K562 (cell line): ENCODE data around the gene MYL5. TPM values are rescaled to one million over a fixed set of nuclear protein-coding genes. Genes with fewer than 3 reads are reported as not detected.

Experiments
- ATAC-seq: fragments of 200-7000 bp; cut with Tn5 transposase; 3 replicates; pipeline ENCODE4 v1.9.1; 2020; ENCODE audit warnings: moderate library complexity
- BruUV-seq: library from RNA; stranded (reverse); fragments of 400-500 nt; replicated peaks from 2 replicates; lab custom pipeline; 2021; lab: Mats Ljungman, UMichigan
- CTCF ChIA-PET: fragments of 300-600 bp; formaldehyde crosslinking; extraction: SDS; loops from one replicate; lab custom pipeline; 2021; ENCODE audit warnings: low intra/inter-chr PET ratio; lab: Yijun Ruan, JAX
- POLR2A ChIA-PET: fragments of 300-600, 350-650 bp; sonication (Branson Sonifier 250); formaldehyde crosslinking; extraction: SDS; loops from one replicate; lab custom pipeline; 2021; ENCODE audit warnings: antibody characterized with exemption, inconsistent platforms; lab: Yijun Ruan, JAX
- DNase-seq, 4 experiments: peaks; one replicate each; pipeline versions ENCODE4 v3.0.0 to v3.0.0-alpha.2; 2011 to 2018; ENCODE audit warnings: low spot score in 3 of 4, mixed read lengths in 3 of 4; ENCODE audit errors: extremely low read depth in 1 of 4
- FAIRE-seq: peaks from 2 replicates; lab custom pipeline; 2011; peaks lifted over from hg19 to GRCh38; lab: Jason Lieb, UNC
- H2AFZ ChIP-seq: 2 replicates; pipeline ENCODE4 v1.6.0; 2011; ENCODE audit warnings: low read depth, low read length, control low read depth, inconsistent platforms
- H3K27ac ChIP-seq: fragments of 200-600 bp; 3 replicates; pipeline ENCODE4 v1.8.0; 2011; ENCODE audit warnings: low read depth, mild to moderate bottlenecking, control low read depth, inconsistent platforms, low read length, moderate library complexity, mixed read lengths; ENCODE audit errors: extremely low read depth
- H3K27me3 ChIP-seq, 2 experiments: fragments of 300-600 bp in 1 of 2; 2 replicates in 1 of 2; 3 replicates in 1 of 2; pipeline versions ENCODE4 v1.6.0 to v1.8.0; 2011; ENCODE audit warnings: inconsistent platforms in 2 of 2, low read length in 2 of 2, mild to moderate bottlenecking in 1 of 2, mixed read lengths in 1 of 2, moderate library complexity in 1 of 2; ENCODE audit not compliant: control insufficient read depth in 2 of 2, insufficient read depth in 2 of 2
- H3K36me3 ChIP-seq: fragments of 300-600 bp; 3 replicates; pipeline ENCODE4 v1.8.0; 2011; ENCODE audit warnings: mild to moderate bottlenecking, low read length, inconsistent platforms; ENCODE audit not compliant: control insufficient read depth, insufficient read depth
- H3K4me1 ChIP-seq, 2 experiments: fragments of 200-600 bp in 1 of 2; replicated peaks in 1 of 2; 2 replicates in 1 of 2; 3 replicates in 1 of 2; pipeline versions ENCODE4 v1.5.1 to v1.8.0; 2011; ENCODE audit warnings: inconsistent platforms in 2 of 2, low read length in 2 of 2, mild to moderate bottlenecking in 1 of 2, mixed read lengths in 1 of 2, moderate library complexity in 1 of 2; ENCODE audit not compliant: control insufficient read depth in 2 of 2, insufficient read depth in 2 of 2
- H3K4me2 ChIP-seq: 2 replicates; pipeline ENCODE4 v1.6.1; 2011; ENCODE audit warnings: low read length, control low read depth, inconsistent platforms, mixed read lengths; ENCODE audit not compliant: insufficient read depth
- H3K4me3 ChIP-seq: fragments of 200-600 bp; sonication (generic), shearing (Covaris generic); 2 replicates; pipeline ENCODE4 v1.5.1; 2016; ENCODE audit warnings: control low read depth, inconsistent platforms
- H3K79me2 ChIP-seq: fragments of 200-600 bp; 3 replicates; pipeline ENCODE4 v1.8.0; 2011; ENCODE audit warnings: low read length, inconsistent platforms; ENCODE audit not compliant: control insufficient read depth, insufficient read depth
- H3K9ac ChIP-seq, 2 experiments: 2 replicates each; pipeline versions ENCODE4 v1.6.0 to v1.6.1; 2011; ENCODE audit warnings: low read depth in 2 of 2, low read length in 2 of 2, control low read depth in 1 of 2, inconsistent platforms in 1 of 2, mild to moderate bottlenecking in 1 of 2, mixed read lengths in 1 of 2; ENCODE audit not compliant: insufficient read depth in 1 of 2
- H3K9me1 ChIP-seq: one replicate; pipeline ENCODE4 v1.6.0; 2011; ENCODE audit warnings: inconsistent platforms, mild to moderate bottlenecking, low read length, moderate library complexity; ENCODE audit not compliant: control insufficient read depth, insufficient read depth
- H3K9me3 ChIP-seq: replicated peaks from 2 replicates; pipeline ENCODE4 v1.5.1; 2011; ENCODE audit warnings: low read depth, low read length, inconsistent platforms; ENCODE audit not compliant: control insufficient read depth, insufficient read depth
- H4K20me1 ChIP-seq: replicated peaks from 2 replicates; pipeline ENCODE4 v1.6.1; 2011; ENCODE audit warnings: low read length, inconsistent platforms, mixed read lengths; ENCODE audit not compliant: control insufficient read depth, insufficient read depth
- HNRNPH1 ChIP-seq: fragments of 200-400 bp; formaldehyde crosslinking; optimal IDR thresholded peaks from 2 replicates; pipeline ENCODE3; 2017; ENCODE audit warnings: low read depth, mild to moderate bottlenecking, low read length, moderate library complexity
- HNRNPK ChIP-seq: fragments of 200-400 bp; formaldehyde crosslinking; IDR thresholded peaks from one replicate; pipeline ENCODE4 v1.6.1; 2018; ENCODE audit warnings: mild to moderate bottlenecking, low read depth, low read length; ENCODE audit not compliant: poor library complexity, severe bottlenecking
- IRF9 ChIP-seq: fragments of 450-650 bp; IDR thresholded peaks from 2 replicates; pipeline ENCODE4 v1.6.1; 2016; ENCODE audit warnings: missing biosample characterization, missing genetic modification characterization
- PCBP1 ChIP-seq: fragments of 200-400 bp; formaldehyde crosslinking; IDR thresholded peaks from 2 replicates; pipeline ENCODE4 v1.6.1; 2018; ENCODE audit warnings: mild to moderate bottlenecking, low read depth, low read length; ENCODE audit not compliant: poor library complexity, severe bottlenecking
- RAD21 ChIP-seq, 2 experiments: fragments of 250-450 bp in 1 of 2; fragments of 450-650 bp in 1 of 2; sonication (Bioruptor Pico) in 1 of 2; formaldehyde crosslinking in 1 of 2; IDR thresholded peaks in 1 of 2; conservative IDR thresholded peaks in 1 of 2; 2 replicates each; pipeline versions ENCODE4 v1.4.0 to v1.8.0; 2020 to 2022; ENCODE audit warnings: mild to moderate bottlenecking in 2 of 2, moderate library complexity in 1 of 2
- SREBF2 ChIP-seq: sonication (generic); formaldehyde crosslinking; IDR thresholded peaks from 2 replicates; pipeline ENCODE4 v1.4.0; 2020; ENCODE audit warnings: mild to moderate bottlenecking, missing genetic modification reagents
- TFE3 ChIP-seq: fragments of 450-650 bp; formaldehyde crosslinking; IDR thresholded peaks from 2 replicates; pipeline ENCODE4 v1.4.0; 2020; ENCODE audit warnings: mild to moderate bottlenecking, mixed read lengths
- ZEB2 ChIP-seq: fragments of 450-650 bp; IDR thresholded peaks from 2 replicates; pipeline ENCODE4 v1.6.1; 2016
- WGBS: fragments of 100-300 bp; shearing (Covaris generic); methylation state at CpG from one replicate; pipeline ENCODE4 v1.1.6; 2016; ENCODE audit warnings: low coverage, mixed read lengths; ENCODE audit not compliant: insufficient coverage; ENCODE audit errors: missing lambda C conversion rate; 5-methylcytosine and 5-hydroxymethylcytosine counted together
- in situ Hi-C: fragments of 300-500 bp; cut with MboI; formaldehyde crosslinking; loops from 4 replicates; pipeline ENCODE4 v1.15.0; 2018; ENCODE audit warnings: inconsistent platforms, mixed read lengths
- intact Hi-C: fragments of 100-400 bp; cut with micrococcal nuclease; formaldehyde crosslinking; loops from 2 replicates; pipeline ENCODE4 v1.14.2; 2022
- polyA plus RNA-seq, 8 experiments: library from polyadenylated mRNA; depleted of rRNA in 4 of 8; stranded (reverse) in 5 of 8; unstranded in 3 of 8; fragments of >200 nt; fragmentation: Nextera tagmentation in 2 of 8; fragmentation: Illumina TruSeq in 1 of 8; extraction: Ambion mirVana in 2 of 8; extraction: Trizol in 1 of 8; gene quantifications; 2 replicates each; pipeline versions ENCODE4 v1.2.1 to v1.2.3, GENCODE V29; 2011 to 2014; ENCODE audit warnings: inconsistent platforms in 1 of 8, missing spikeins in 1 of 8
- total RNA-seq, 7 experiments: library from RNA; depleted of rRNA in 6 of 7; stranded (reverse); fragments of >200 nt in 6 of 7; fragmentation: Illumina TruSeq in 2 of 7; extraction: Trizol in 2 of 7; gene quantifications; 2 replicates each; pipeline versions ENCODE4 v1.2.1 to v1.2.3, GENCODE V29; 2011 to 2021; ENCODE audit warnings: low replicate concordance in 1 of 7

MYL5 gene
- total and polyA plus RNA-seq, 9 of the 15 experiments (the other 6 are each of a cell fraction or from before 2014, with no cell fraction given): 1.4 to 10.0 (median 4.1) TPM

GRCh38 chr4:722169-722725, 47.9 kb downstream of the MYL5 start:
- Histone ChIP-seq H3K27ac (no peak overlapping the region), H3K27me3 (no peaks in the 10 kb centered on the region), H3K79me2 (peaks cover 68% of the 10 kb centered on the region), H3K9me3 (peaks cover 1% of the 10 kb centered on the region), H3K36me3 (peaks cover 16% of the 10 kb centered on the region; the same call in 2 of the 3 replicates), H3K4me1 (peaks cover 12 to 65% of the 10 kb centered on the region in 2 experiments), H3K9ac (no peak overlapping the region), H2AFZ (no peak overlapping the region), H3K4me2 (no peak overlapping the region), H4K20me1 (no peaks in the 10 kb centered on the region; the same call in 1 of the 2 replicates), H3K4me3 (no peak overlapping the region), H3K9me1 (no peaks in the 10 kb centered on the region)
- ChIA-PET CTCF (no interaction called here), POLR2A (no interaction called here)
- BruUV-seq: no TSS peak
- FAIRE-seq (no peak), DNase-seq (no peak), ATAC-seq (no peak)
- in situ Hi-C loops: no loop called here
- intact Hi-C loops: no loop called here
- 97% methylated on average over 12 of the region's 47 CpGs for WGBS
- no peak for TF ChIP-seq HNRNPK
- TF ChIP-seq TFE3 (CRISPR knock-in tag): no peak
- no peak for TF ChIP-seq SREBF2 (CRISPR knock-in tag)
- no peak for TF ChIP-seq PCBP1
- no peak for TF ChIP-seq ZEB2
- TF ChIP-seq HNRNPH1: no peak
- no peak for TF ChIP-seq IRF9 (tag)
- no peak for TF ChIP-seq RAD21 (CRISPR knock-in tag; conservative IDR thresholded peaks at IDR 0.05 in 1 of 2, IDR thresholded peaks at IDR 0.05 in 1 of 2)
